GM12878 (cell line): ENCODE results near the gene OR6T1. TPM values are rescaled to one million over a fixed set of nuclear protein-coding genes. Genes with fewer than 3 reads are reported as not detected.

ENCODE experiments used
- ATAC-seq: fragments of 200-7000 bp; cut with Tn5 transposase; 3 replicates; pipeline ENCODE4 v1.9.1; 2020; ENCODE audit warnings: mild to moderate bottlenecking, moderate library complexity
- BruUV-seq: library from RNA; stranded (reverse); fragments of 400-500 nt; replicated peaks from 2 replicates; lab custom pipeline; 2021; lab: Mats Ljungman, UMichigan
- CTCF ChIA-PET: fragments of 300-600 bp; sonication (Branson Sonifier 250); formaldehyde crosslinking; extraction: SDS; loops from one replicate; lab custom pipeline; 2021; ENCODE audit warnings: inconsistent platforms; lab: Yijun Ruan, JAX
- POLR2A ChIA-PET: fragments of 350-600 bp; formaldehyde crosslinking; extraction: SDS; loops from one replicate; lab custom pipeline; 2021; ENCODE audit warnings: inconsistent platforms; lab: Charles Lee
- RAD21 ChIA-PET: fragments of 300-600 bp; sonication (Branson Sonifier 250); formaldehyde crosslinking; loops from one replicate; lab custom pipeline; 2023; ENCODE audit warnings: antibody characterized with exemption; ENCODE audit not compliant: unreplicated experiment; lab: Charles Lee
- SMC1A ChIA-PET: fragments of 300-600 bp; sonication (Branson Sonifier 250); formaldehyde crosslinking; loops from one replicate; lab custom pipeline; 2023; ENCODE audit not compliant: unreplicated experiment, uncharacterized antibody; lab: Charles Lee
- DNase-seq: peaks from one replicate; pipeline ENCODE4 v3.0.0-alpha.2; 2011; ENCODE audit warnings: low read depth, low spot score
- FAIRE-seq: peaks from 3 replicates; lab custom pipeline; 2011; peaks lifted over from hg19 to GRCh38; lab: Jason Lieb, UNC
- H2AFZ ChIP-seq: 2 replicates; pipeline ENCODE4 v1.6.0; 2011; ENCODE audit warnings: low read depth, low read length, control low read depth; ENCODE audit not compliant: control insufficient read depth
- H3K27ac ChIP-seq: 2 replicates; pipeline ENCODE4 v1.5.1; 2011; ENCODE audit warnings: control low read depth; ENCODE audit not compliant: control insufficient read depth, insufficient read depth
- H3K27me3 ChIP-seq, 2 experiments: replicated peaks in 1 of 2; 2 replicates each; pipeline versions ENCODE4 v1.6.0 to v1.6.1; 2011; ENCODE audit warnings: low read length in 1 of 2; ENCODE audit not compliant: control insufficient read depth in 2 of 2, insufficient read depth in 2 of 2
- H3K36me3 ChIP-seq, 2 experiments: 2 replicates each; pipeline ENCODE4 v1.5.1; 2011; ENCODE audit warnings: low read length in 1 of 2; ENCODE audit not compliant: control insufficient read depth in 2 of 2, insufficient read depth in 2 of 2
- H3K4me1 ChIP-seq: 2 replicates; pipeline ENCODE4 v1.6.1; 2011; ENCODE audit warnings: mild to moderate bottlenecking, low read length, moderate library complexity, mixed read lengths; ENCODE audit not compliant: control insufficient read depth, insufficient read depth
- H3K4me2 ChIP-seq: 2 replicates; pipeline ENCODE4 v1.6.0; 2011; ENCODE audit warnings: control low read depth; ENCODE audit not compliant: control insufficient read depth, insufficient read depth
- H3K4me3 ChIP-seq: fragments of 200-600 bp; sonication (generic); 2 replicates; pipeline ENCODE4 v1.5.1; 2016
- H3K79me2 ChIP-seq: 2 replicates; pipeline ENCODE4 v1.6.0; 2011; ENCODE audit warnings: low read length; ENCODE audit not compliant: control insufficient read depth, insufficient read depth
- H3K9ac ChIP-seq: 2 replicates; pipeline ENCODE4 v1.8.0; 2011; ENCODE audit warnings: low read length, control low read depth, mixed read lengths; ENCODE audit not compliant: control insufficient read depth, insufficient read depth
- H3K9me3 ChIP-seq: replicated peaks from 3 replicates; pipeline ENCODE4 v1.5.1; 2011; ENCODE audit warnings: mild to moderate bottlenecking, low read length; ENCODE audit not compliant: control insufficient read depth, insufficient read depth
- H4K20me1 ChIP-seq: 2 replicates; pipeline ENCODE4 v1.6.0; 2011; ENCODE audit not compliant: control insufficient read depth, insufficient read depth
- ESRRA ChIP-seq: IDR thresholded peaks from 2 replicates; pipeline ENCODE4 v1.6.1; 2012; ENCODE audit warnings: mild to moderate bottlenecking, low read length, improper control_type of control experiment
- HDAC6 ChIP-seq: fragments of 200-600 bp; sonication (generic); IDR thresholded peaks from one replicate; pipeline ENCODE4 v1.8.0; 2017; ENCODE audit warnings: antibody characterized with exemption; ENCODE audit not compliant: unreplicated experiment
- SIN3A ChIP-seq: IDR thresholded peaks from 2 replicates; pipeline ENCODE4 v1.6.1; 2012; ENCODE audit warnings: low read depth, low read length, improper control_type of control experiment
- WGBS: methylation state at CpG from one replicate; pipeline ENCODE4 v1.1.6; 2016; ENCODE audit warnings: low lambda C conversion rate; ENCODE audit not compliant: insufficient replicate concordance, insufficient coverage; ENCODE audit errors: missing lambda C conversion rate; 5-methylcytosine and 5-hydroxymethylcytosine counted together
- in situ Hi-C: fragments of 300-500 bp; cut with MboI; formaldehyde crosslinking; loops from 9 replicates; pipeline ENCODE4 v1.14.3; 2018; ENCODE audit warnings: mixed read lengths
- intact Hi-C: fragments of 100-400 bp; cut with micrococcal nuclease; formaldehyde crosslinking; loops from one replicate; pipeline ENCODE4 v1.14.2; 2022; ENCODE audit not compliant: unreplicated experiment
- polyA plus RNA-seq, 11 experiments: library from polyadenylated mRNA; depleted of rRNA in 4 of 11; unstranded in 6 of 11; stranded (reverse) in 5 of 11; fragments of >200 nt; fragmentation: Nextera tagmentation in 4 of 11; fragmentation: Illumina TruSeq in 1 of 11; extraction: Ambion mirVana in 4 of 11; extraction: Trizol in 1 of 11; gene quantifications; 1 replicate in 1 of 11; 2 replicates in 10 of 11; pipeline versions ENCODE4 v1.2.1 to v1.2.3, GENCODE V29; 2011 to 2016; ENCODE audit warnings: inconsistent platforms in 2 of 11, missing spikeins in 2 of 11, low read depth in 1 of 11
- total RNA-seq, 4 experiments: library from RNA; depleted of rRNA in 3 of 4; stranded (reverse); fragments of >200 nt in 3 of 4; fragmentation: Illumina TruSeq in 1 of 4; extraction: Trizol in 1 of 4; gene quantifications; 2 replicates each; pipeline versions ENCODE4 v1.2.1 to v1.2.3, GENCODE V29; 2013 to 2021
- TF ChIP-seq, protein P1 (sequence below): fragments of 450-650 bp; IDR thresholded peaks from 2 replicates; pipeline ENCODE4 v1.6.1; 2017; ENCODE audit warnings: mild to moderate bottlenecking, moderate library complexity
- TF ChIP-seq, protein P2 (sequence below): IDR thresholded peaks from 2 replicates; pipeline ENCODE4 v1.6.1; 2011; ENCODE audit warnings: low read depth, low read length, improper control_type of control experiment, borderline replicate concordance

OR6T1 gene
- total and polyA plus RNA-seq, 10 of the 15 experiments (the other 5 are each of a cell fraction or from before 2014, with no cell fraction given), result not detected

GRCh38 chr11:123973816-123974215 lies 30.2 kb upstream of the OR6T1 start:
- Histone ChIP-seq H3K36me3 (no peaks in the 10 kb centered on the region), H3K27ac (no peak overlapping the region), H3K4me1 (no peaks in the 10 kb centered on the region), H3K4me2 (no peak overlapping the region), H2AFZ (no peak overlapping the region), H3K79me2 (no peaks in the 10 kb centered on the region), H4K20me1 (no peaks in the 10 kb centered on the region), H3K9me3 (no peaks in the 10 kb centered on the region), H3K9ac (no peak overlapping the region), H3K4me3 (no peak overlapping the region), H3K27me3 (no peaks in the 10 kb centered on the region)
- in situ Hi-C loops (no loop called here), intact Hi-C loops (no loop called here)
- FAIRE-seq (no peak), ATAC-seq (no peak), DNase-seq (no peak)
- TF ChIP-seq, protein P1, sequence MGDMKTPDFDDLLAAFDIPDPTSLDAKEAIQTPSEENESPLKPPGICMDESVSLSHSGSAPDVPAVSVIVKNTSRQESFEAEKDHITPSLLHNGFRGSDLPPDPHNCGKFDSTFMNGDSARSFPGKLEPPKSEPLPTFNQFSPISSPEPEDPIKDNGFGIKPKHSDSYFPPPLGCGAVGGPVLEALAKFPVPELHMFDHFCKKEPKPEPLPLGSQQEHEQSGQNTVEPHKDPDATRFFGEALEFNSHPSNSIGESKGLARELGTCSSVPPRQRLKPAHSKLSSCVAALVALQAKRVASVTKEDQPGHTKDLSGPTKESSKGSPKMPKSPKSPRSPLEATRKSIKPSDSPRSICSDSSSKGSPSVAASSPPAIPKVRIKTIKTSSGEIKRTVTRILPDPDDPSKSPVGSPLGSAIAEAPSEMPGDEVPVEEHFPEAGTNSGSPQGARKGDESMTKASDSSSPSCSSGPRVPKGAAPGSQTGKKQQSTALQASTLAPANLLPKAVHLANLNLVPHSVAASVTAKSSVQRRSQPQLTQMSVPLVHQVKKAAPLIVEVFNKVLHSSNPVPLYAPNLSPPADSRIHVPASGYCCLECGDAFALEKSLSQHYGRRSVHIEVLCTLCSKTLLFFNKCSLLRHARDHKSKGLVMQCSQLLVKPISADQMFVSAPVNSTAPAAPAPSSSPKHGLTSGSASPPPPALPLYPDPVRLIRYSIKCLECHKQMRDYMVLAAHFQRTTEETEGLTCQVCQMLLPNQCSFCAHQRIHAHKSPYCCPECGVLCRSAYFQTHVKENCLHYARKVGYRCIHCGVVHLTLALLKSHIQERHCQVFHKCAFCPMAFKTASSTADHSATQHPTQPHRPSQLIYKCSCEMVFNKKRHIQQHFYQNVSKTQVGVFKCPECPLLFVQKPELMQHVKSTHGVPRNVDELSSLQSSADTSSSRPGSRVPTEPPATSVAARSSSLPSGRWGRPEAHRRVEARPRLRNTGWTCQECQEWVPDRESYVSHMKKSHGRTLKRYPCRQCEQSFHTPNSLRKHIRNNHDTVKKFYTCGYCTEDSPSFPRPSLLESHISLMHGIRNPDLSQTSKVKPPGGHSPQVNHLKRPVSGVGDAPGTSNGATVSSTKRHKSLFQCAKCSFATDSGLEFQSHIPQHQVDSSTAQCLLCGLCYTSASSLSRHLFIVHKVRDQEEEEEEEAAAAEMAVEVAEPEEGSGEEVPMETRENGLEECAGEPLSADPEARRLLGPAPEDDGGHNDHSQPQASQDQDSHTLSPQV, result no peak
- TF ChIP-seq, protein P2, sequence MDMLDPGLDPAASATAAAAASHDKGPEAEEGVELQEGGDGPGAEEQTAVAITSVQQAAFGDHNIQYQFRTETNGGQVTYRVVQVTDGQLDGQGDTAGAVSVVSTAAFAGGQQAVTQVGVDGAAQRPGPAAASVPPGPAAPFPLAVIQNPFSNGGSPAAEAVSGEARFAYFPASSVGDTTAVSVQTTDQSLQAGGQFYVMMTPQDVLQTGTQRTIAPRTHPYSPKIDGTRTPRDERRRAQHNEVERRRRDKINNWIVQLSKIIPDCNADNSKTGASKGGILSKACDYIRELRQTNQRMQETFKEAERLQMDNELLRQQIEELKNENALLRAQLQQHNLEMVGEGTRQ, result no peak
- TF ChIP-seq SIN3A, result no peak
- TF ChIP-seq ESRRA, result no peak
- no peak for TF ChIP-seq HDAC6
- SMC1A ChIA-PET, result no interaction called here
- POLR2A ChIA-PET, result no interaction called here
- no TSS peak for BruUV-seq
- WGBS, result 5% methylated on average over 1 of the region's 1 CpG
- CTCF ChIA-PET, result no interaction called here
- RAD21 ChIA-PET, result no interaction called here
